ENCODE measurements around the gene FOXC1. TPM values are rescaled to one million over a fixed set of nuclear protein-coding genes. Genes with fewer than 3 reads are reported as not detected.

FOXC1 gene
- total RNA-seq, 2 donors from 2014 or later = 7.1 to 10.1 TPM

DNA sequence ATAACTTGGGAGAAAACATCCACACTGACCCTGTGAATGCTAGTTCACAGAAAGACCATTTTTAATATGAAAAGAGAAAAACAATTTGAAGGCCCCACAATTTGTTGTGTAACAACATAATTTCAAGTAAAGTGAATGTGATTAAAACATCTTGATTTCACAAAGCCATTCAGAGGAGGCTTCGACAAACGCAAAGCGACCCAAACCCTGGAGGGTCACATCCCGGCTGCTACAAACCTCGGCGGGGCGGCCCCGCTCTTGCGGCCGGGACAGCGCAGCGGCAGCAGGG is 14.0 kb downstream of the FOXC1 start:
- no peak for DNase-seq
- H3K36me3 Mint-ChIP-seq (ENCODE audit: low read depth) = peaks cover 12% of the 10 kb centered on the region
- H3K27ac ChIP-seq (ENCODE audit: low read depth, low read length) = no peak overlapping the region
- H3K9me3 Mint-ChIP-seq = no peaks in the 10 kb centered on the region
- no peak overlapping the region for H3K27ac Mint-ChIP-seq
- peaks cover 15% of the 10 kb centered on the region for H3K4me1 Mint-ChIP-seq
- peak overlapping the region; percentile 49 for H3K4me3 Mint-ChIP-seq
- peaks cover 91% of the 10 kb centered on the region for H3K27me3 ChIP-seq (ENCODE audit: control insufficient read depth, insufficient read depth, low read length, poor library complexity, severe bottlenecking)
- H3K36me3 ChIP-seq (ENCODE audit: control insufficient read depth, insufficient read depth, low read length) = no peaks in the 10 kb centered on the region
- TF ChIP-seq, protein P1, sequence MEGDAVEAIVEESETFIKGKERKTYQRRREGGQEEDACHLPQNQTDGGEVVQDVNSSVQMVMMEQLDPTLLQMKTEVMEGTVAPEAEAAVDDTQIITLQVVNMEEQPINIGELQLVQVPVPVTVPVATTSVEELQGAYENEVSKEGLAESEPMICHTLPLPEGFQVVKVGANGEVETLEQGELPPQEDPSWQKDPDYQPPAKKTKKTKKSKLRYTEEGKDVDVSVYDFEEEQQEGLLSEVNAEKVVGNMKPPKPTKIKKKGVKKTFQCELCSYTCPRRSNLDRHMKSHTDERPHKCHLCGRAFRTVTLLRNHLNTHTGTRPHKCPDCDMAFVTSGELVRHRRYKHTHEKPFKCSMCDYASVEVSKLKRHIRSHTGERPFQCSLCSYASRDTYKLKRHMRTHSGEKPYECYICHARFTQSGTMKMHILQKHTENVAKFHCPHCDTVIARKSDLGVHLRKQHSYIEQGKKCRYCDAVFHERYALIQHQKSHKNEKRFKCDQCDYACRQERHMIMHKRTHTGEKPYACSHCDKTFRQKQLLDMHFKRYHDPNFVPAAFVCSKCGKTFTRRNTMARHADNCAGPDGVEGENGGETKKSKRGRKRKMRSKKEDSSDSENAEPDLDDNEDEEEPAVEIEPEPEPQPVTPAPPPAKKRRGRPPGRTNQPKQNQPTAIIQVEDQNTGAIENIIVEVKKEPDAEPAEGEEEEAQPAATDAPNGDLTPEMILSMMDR (conservative IDR thresholded peaks at IDR 0.05) = no peak
- H3K27me3 Mint-ChIP-seq (ENCODE audit: insufficient read depth) = peaks cover 96% of the 10 kb centered on the region
- H3K9me3 ChIP-seq (ENCODE audit: control insufficient read depth, low read length) = no peaks in the 10 kb centered on the region
- WGBS, 2 experiments (ENCODE audit: insufficient coverage in 1 of 2, insufficient read length in 1 of 2) = 10 to 12% methylated on average over 2 to 12 of the region's 12 CpGs
- H3K4me3 ChIP-seq (ENCODE audit: low read length) = peak overlapping the region; percentile 78
- no peak overlapping the region for H3K9ac ChIP-seq (ENCODE audit: extremely low read depth, low read length, poor library complexity, severe bottlenecking)
- H3K4me1 ChIP-seq (ENCODE audit: control insufficient read depth, insufficient read depth, low read length) = peaks cover 18% of the 10 kb centered on the region

DNA sequence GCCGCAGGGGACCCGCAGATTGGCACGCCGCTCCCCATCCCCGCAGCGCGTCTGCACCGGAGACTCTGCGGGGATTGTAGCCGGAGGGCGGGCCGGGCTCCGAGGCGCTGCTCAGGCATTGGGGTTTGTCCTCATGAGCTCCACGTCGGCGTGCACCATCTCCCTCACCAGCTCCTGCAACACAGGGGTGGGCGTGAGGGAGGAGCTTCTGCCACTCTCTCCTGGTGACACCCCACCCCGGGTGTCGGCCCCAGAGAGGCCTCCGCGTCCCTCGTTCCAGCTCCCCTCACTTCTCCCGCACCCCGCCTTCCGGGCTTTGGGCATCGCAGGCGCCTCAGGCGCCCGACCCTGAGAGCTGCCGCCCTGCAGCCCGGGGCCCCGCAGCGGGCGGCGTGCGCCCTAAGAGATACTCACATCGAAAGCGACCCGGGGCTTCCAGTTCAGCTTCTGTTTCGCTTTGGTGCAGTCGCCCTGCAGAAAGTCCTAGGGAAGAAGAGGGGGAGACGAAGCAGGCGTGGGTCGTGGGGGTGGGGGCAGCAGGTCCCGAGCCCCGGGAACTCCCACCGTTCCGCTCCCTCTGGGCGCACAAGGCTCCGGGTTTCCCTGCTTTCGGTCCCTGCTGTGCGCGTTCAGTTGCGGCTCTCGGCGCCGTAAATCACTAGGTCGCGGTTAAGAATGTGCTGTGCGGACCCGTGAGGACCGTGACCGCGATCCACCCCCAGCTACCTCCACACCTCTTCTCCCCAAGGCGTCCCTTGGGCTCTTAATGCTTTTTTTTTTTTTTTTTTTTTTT is 14.5 kb downstream of the FOXC1 start:
- DNase-seq = peak; percentile 81
- H3K27ac Mint-ChIP-seq = no peak overlapping the region
- Histone ChIP-seq H3K4me1 (ENCODE audit: control insufficient read depth, insufficient read depth, low read length) (peaks cover 18% of the 10 kb centered on the region), H3K9me3 (ENCODE audit: control insufficient read depth, low read length) (no peaks in the 10 kb centered on the region), H3K9ac (ENCODE audit: extremely low read depth, low read length, poor library complexity, severe bottlenecking) (no peak overlapping the region), H3K27ac (ENCODE audit: low read depth, low read length) (no peak overlapping the region), H3K36me3 (ENCODE audit: control insufficient read depth, insufficient read depth, low read length) (no peaks in the 10 kb centered on the region), H3K4me3 (ENCODE audit: low read length) (peak overlapping the region; percentile 78), H3K27me3 (ENCODE audit: control insufficient read depth, insufficient read depth, low read length, poor library complexity, severe bottlenecking) (peaks cover 90% of the 10 kb centered on the region)
- H3K4me1 Mint-ChIP-seq = peaks cover 15% of the 10 kb centered on the region
- H3K4me3 Mint-ChIP-seq = peak overlapping the region; percentile 49
- TF ChIP-seq, protein P1 (conservative IDR thresholded peaks at IDR 0.05) = no peak
- H3K36me3 Mint-ChIP-seq (ENCODE audit: low read depth) = peaks cover 12% of the 10 kb centered on the region
- WGBS, 2 experiments (ENCODE audit: insufficient coverage in 1 of 2, insufficient read length in 1 of 2) = 2 to 4% methylated on average over 25 to 65 of the region's 66 CpGs
- H3K27me3 Mint-ChIP-seq (ENCODE audit: insufficient read depth) = peaks cover 96% of the 10 kb centered on the region
- no peaks in the 10 kb centered on the region for H3K9me3 Mint-ChIP-seq

DNA sequence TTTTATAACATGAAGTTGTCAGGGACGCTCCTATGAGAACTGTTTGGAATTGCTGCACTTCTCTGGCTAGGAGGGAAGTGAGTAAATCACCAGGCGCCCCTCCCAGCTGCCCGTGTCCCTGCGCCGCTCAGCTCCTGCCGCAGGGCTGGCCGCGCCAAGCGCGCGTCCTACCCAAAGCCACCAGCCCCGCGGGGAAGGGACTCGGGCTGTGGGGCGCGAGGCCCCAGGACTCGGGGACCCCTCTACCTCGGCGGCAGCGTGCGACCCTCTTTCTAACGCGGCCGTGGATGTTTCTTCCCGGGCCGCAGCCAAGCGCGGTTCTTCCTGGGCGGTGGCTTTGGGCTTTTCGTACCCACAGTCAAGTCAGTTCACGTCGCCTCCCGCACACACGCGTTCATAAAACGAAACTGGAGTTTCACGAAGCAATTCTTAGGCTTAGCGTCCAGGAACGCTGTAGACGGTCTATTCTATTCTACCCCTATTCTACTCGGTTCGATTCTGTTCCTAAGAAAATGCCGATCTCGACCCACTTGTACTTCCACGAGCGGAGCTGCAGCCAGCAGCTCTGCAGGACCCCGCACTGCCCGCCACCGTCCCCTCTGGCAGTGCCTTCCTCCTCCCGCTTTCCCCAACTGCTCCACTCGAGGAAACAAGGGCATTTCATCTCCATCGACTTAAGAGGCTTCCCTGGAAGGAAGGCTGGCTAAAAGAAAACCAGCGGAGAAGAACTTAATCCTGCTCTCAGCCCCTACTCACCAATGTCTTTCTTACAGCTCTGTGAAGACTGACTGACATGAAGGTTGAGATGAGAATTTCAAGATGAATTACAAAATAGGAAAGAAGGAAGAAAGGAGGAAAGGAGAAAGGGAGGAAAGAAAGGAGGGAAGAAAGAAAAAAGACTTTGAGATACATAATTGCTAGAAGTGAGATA is 15.4 kb downstream of the FOXC1 start:
- peaks cover 12% of the 10 kb centered on the region for H3K36me3 Mint-ChIP-seq (ENCODE audit: low read depth)
- no peaks in the 10 kb centered on the region for H3K9me3 ChIP-seq (ENCODE audit: control insufficient read depth, low read length)
- H3K36me3 ChIP-seq (ENCODE audit: control insufficient read depth, insufficient read depth, low read length) = no peaks in the 10 kb centered on the region
- peak overlapping the region; percentile 78 for H3K4me3 ChIP-seq (ENCODE audit: low read length)
- peaks cover 91% of the 10 kb centered on the region for H3K27me3 Mint-ChIP-seq (ENCODE audit: insufficient read depth)
- no peak for DNase-seq
- no peak overlapping the region for H3K27ac Mint-ChIP-seq
- peaks cover 18% of the 10 kb centered on the region for H3K4me1 ChIP-seq (ENCODE audit: control insufficient read depth, insufficient read depth, low read length)
- H3K27ac ChIP-seq (ENCODE audit: low read depth, low read length) = no peak overlapping the region
- H3K27me3 ChIP-seq (ENCODE audit: control insufficient read depth, insufficient read depth, low read length, poor library complexity, severe bottlenecking) = peaks cover 81% of the 10 kb centered on the region
- no peak overlapping the region for H3K9ac ChIP-seq (ENCODE audit: extremely low read depth, low read length, poor library complexity, severe bottlenecking)
- TF ChIP-seq, protein P1 (conservative IDR thresholded peaks at IDR 0.05) = no peak
- no peaks in the 10 kb centered on the region for H3K9me3 Mint-ChIP-seq
- H3K4me3 Mint-ChIP-seq = peak overlapping the region; percentile 49
- peaks cover 15% of the 10 kb centered on the region for H3K4me1 Mint-ChIP-seq
- WGBS, 2 experiments (ENCODE audit: insufficient coverage in 1 of 2, insufficient read length in 1 of 2) = 4% methylated on average over 23 to 53 of the region's 53 CpGs

Measured in endodermal cell (in vitro differentiated cells).